Subcutaneous abdominal adipose tissue (tissue), 5 donors: Measurements from ENCODE around the gene SELENOW.
"Not testable (repeated sequence)": the region's sequence is repeated elsewhere in the genome, so short reads cannot be mapped to it uniquely, and the experiment has no call there.

Experiments
- H3K27ac ChIP-seq: one replicate; pipeline ENCODE4 v1.7.0; 2013; ENCODE audit warnings: low read depth, mild to moderate bottlenecking, inconsistent platforms, low read length, moderate library complexity
- H3K27me3 ChIP-seq, 5 donors: one replicate each; pipeline ENCODE4 v1.7.0; 2013; ENCODE audit warnings: low read length in 5 of 5, inconsistent platforms in 1 of 5; ENCODE audit not compliant: control insufficient read depth in 5 of 5, insufficient read depth in 4 of 5
- H3K36me3 ChIP-seq, 5 donors: one replicate each; pipeline ENCODE4 v1.7.0; 2013; ENCODE audit warnings: low read length in 5 of 5; ENCODE audit not compliant: control insufficient read depth in 5 of 5, insufficient read depth in 5 of 5
- H3K4me1 ChIP-seq, 5 donors: one replicate each; pipeline ENCODE4 v1.7.0; 2013; ENCODE audit warnings: low read length in 5 of 5, mild to moderate bottlenecking in 3 of 5, moderate library complexity in 1 of 5; ENCODE audit not compliant: control insufficient read depth in 5 of 5, insufficient read depth in 5 of 5
- H3K4me3 ChIP-seq, 5 donors: one replicate each; pipeline ENCODE4 v1.7.0; 2013; ENCODE audit warnings: low read length in 5 of 5, low read depth in 1 of 5
- H3K9ac ChIP-seq, 5 donors: one replicate each; pipeline ENCODE4 v1.7.0; 2013; ENCODE audit warnings: low read length in 5 of 5, mild to moderate bottlenecking in 4 of 5, moderate library complexity in 3 of 5
- H3K9me3 ChIP-seq, 5 donors: one replicate each; pipeline ENCODE4 v1.7.0; 2013; ENCODE audit warnings: low read length in 5 of 5; ENCODE audit not compliant: control insufficient read depth in 5 of 5
- donor health status: healthy.
- donor health status: healthy.
- donor health status: healthy.
- donor health status: healthy.
- donor health status: healthy.

The SELENOW gene

DNA sequence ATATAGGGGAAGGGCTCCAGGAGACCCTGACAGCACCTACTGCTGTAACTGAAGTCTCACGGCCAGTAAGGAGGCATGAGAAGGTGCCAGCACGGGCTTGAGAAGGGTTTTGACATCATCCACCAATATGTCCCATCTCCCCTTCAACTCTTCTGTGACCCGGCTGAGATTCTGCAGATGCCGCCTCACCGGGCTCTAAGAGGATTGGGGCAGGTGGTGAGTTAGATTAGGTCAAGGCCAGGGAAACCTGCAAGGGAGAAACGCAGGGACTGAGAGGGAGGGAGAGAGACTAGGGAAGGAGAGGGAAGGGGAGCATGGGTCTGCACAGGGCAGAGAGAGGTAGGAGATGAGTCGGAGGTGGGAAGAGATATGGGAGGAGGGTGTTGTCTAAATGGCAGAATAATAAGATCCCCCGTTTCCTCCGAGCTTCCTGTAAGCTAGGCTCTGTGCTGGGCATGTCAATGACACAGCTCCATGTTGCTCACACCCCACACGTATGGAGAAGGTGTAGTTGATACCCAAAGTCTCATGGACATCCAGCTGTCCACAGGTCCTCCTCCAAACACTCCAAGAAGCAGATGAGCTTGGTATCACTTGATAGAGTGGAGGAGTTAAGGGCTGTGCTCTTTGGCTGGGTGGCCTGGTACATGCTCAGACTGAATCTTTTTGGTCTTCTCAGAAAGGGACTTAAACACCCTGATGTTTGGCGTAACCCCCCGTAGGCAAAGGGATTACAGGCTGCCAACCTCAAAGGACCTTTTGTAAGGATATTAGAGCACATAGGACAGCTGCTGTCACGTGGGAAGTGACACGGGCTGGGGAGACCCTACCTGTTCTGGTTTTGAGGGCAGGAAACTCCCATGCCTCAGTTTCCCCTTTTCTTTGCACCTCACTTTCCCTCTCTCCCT lies 19.7 kb downstream of the SELENOW start:
- no peak overlapping the region for H3K27ac ChIP-seq
- H3K9ac ChIP-seq, result no peak overlapping the region
- H3K4me3 ChIP-seq, result no peak overlapping the region
- peaks cover 0 to 8% (median 0%) of the 10 kb centered on the region in 5 donors for H3K9me3 ChIP-seq
- H3K36me3 ChIP-seq, result no peaks in the 10 kb centered on the region
- peaks cover 0 to 10% (median 8%) of the 10 kb centered on the region in 5 donors for H3K27me3 ChIP-seq
- H3K4me1 ChIP-seq, result no peaks in the 10 kb centered on the region

- Histone ChIP-seq H3K27me3 (peaks cover 0 to 10% (median 8%) of the 10 kb centered on the region in 5 donors), H3K4me1 (no peaks in the 10 kb centered on the region), H3K4me3 (no peak overlapping the region)
These were observed 20.4 kb downstream of the SELENOW start for GRCh38 chr19:47798904-47799266.

DNA sequence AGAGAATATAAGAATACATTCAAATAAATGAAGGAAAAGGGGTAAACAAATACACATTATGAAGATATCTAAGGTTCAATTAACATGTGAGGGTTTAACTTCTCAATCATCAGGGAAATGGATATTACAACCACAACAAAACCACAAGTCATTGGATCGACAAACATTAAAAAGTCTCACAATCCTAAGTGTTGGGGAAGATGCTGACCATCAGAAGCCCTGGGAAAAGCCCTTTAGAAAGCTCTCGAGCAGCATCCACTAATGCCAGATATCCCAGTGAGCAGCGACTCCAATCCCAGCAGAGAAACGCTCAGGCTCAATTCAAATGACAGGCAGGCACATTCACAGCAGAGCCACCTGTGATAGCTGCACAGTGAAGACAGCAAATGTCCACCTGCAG lies 22.8 kb downstream of the SELENOW start:
- no peaks in the 10 kb centered on the region for H3K4me1 ChIP-seq
- H3K36me3 ChIP-seq, result no peaks in the 10 kb centered on the region
- H3K27ac ChIP-seq, result no peak overlapping the region
- no peak overlapping the region for H3K4me3 ChIP-seq
- H3K9ac ChIP-seq, result no peak overlapping the region
- peaks cover 0 to 8% (median 0%) of the 10 kb centered on the region in 5 donors for H3K9me3 ChIP-seq
- peaks cover 0 to 10% (median 8%) of the 10 kb centered on the region in 5 donors for H3K27me3 ChIP-seq

More at GRCh38 chr19:47798904-47799266, 20.4 kb downstream of the SELENOW start:
- no peak overlapping the region for H3K9ac ChIP-seq
- no peak overlapping the region for H3K27ac ChIP-seq
- H3K9me3 ChIP-seq, result peaks cover 0 to 8% (median 0%) of the 10 kb centered on the region in 5 donors
- no peaks in the 10 kb centered on the region for H3K36me3 ChIP-seq

GRCh38 chr19:47802521-47803043 lies 24.1 kb downstream of the SELENOW start:
- peaks cover 0 to 8% (median 0%) of the 10 kb centered on the region in 5 donors for H3K9me3 ChIP-seq
- no peak overlapping the region for H3K27ac ChIP-seq
- no peaks in the 10 kb centered on the region for H3K4me1 ChIP-seq
- no peaks in the 10 kb centered on the region for H3K36me3 ChIP-seq
- no peak overlapping the region for H3K4me3 ChIP-seq
- peak overlapping the region in 1 of 5 donors; percentile 51 for H3K9ac ChIP-seq
- peaks cover 0 to 10% (median 8%) of the 10 kb centered on the region in 5 donors for H3K27me3 ChIP-seq

DNA sequence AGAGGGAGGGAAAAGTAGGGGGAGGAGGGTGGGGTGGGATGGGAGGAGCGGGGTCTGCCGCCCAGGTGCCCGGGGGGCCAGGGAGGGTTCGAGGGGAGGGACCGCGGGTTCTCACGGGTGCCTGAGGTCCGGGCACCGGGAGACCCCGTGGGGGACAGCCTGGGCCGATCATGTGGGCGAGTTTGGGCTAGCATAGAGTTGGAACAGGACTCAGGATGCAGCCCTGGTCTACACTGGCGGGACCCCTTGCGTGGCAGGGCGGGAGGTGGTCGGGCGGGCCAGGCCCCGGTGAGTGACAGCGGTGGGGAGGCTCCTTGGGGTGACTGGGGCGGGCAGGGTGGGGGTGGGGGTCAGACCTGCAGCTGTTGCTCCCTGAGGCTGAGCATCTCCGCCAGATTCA lies 24.6 kb downstream of the SELENOW start:
- H3K9ac ChIP-seq, H3K4me1 ChIP-seq, H3K27me3 ChIP-seq, H3K4me3 ChIP-seq, H3K27ac ChIP-seq, H3K9me3 ChIP-seq, H3K36me3 ChIP-seq: not testable (repeated sequence)

GRCh38 chr19:47803671-47804070 lies 25.2 kb downstream of the SELENOW start:
- not testable (repeated sequence) for H3K4me3 ChIP-seq, H3K9me3 ChIP-seq, H3K27ac ChIP-seq, H3K36me3 ChIP-seq, H3K27me3 ChIP-seq, H3K4me1 ChIP-seq, H3K9ac ChIP-seq

DNA sequence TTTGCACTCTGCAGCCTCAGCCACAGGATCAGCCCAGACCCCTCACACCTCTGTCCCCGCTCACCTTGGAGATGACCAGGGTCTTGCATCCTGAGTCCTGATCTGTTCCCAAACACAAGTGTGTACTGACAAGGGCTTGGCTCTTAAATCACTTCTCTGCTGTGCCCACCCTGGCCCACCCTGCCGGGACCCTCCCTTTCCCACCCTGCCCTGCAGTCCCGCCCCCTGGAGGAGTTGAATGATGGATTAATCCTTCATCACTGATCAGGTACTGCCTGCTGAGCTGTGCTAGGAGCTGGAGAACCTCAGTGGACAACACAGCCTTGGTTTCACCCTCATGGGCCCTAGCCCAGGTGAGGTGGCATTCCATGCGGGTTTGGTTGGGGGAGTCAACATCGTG lies 25.9 kb downstream of the SELENOW start, which contains the start of gene TPRX1:
Gene TPRX1, minus strand, starts transcription at position 101 of the 400 bp plus-strand sequence. Its CDS starts 12 bp downstream, at position 89.
- H3K4me1 ChIP-seq, H3K4me3 ChIP-seq, H3K9me3 ChIP-seq: not testable (repeated sequence)

GRCh38 chr19:47805313-47805712 lies 26.8 kb downstream of the SELENOW start:
- no peak overlapping the region for H3K9ac ChIP-seq
- H3K36me3 ChIP-seq, result no peaks in the 10 kb centered on the region
- H3K9me3 ChIP-seq, result peaks cover 0 to 8% (median 0%) of the 10 kb centered on the region in 5 donors
- H3K27me3 ChIP-seq, result no peaks in the 10 kb centered on the region
- no peaks in the 10 kb centered on the region for H3K4me1 ChIP-seq
- H3K27ac ChIP-seq, result no peak overlapping the region
- no peak overlapping the region for H3K4me3 ChIP-seq

More for the DNA sequence above, 25.9 kb downstream of the SELENOW start, which contains the start of gene TPRX1:
- not testable (repeated sequence) for H3K27ac ChIP-seq, H3K27me3 ChIP-seq, H3K36me3 ChIP-seq, H3K9ac ChIP-seq

DNA sequence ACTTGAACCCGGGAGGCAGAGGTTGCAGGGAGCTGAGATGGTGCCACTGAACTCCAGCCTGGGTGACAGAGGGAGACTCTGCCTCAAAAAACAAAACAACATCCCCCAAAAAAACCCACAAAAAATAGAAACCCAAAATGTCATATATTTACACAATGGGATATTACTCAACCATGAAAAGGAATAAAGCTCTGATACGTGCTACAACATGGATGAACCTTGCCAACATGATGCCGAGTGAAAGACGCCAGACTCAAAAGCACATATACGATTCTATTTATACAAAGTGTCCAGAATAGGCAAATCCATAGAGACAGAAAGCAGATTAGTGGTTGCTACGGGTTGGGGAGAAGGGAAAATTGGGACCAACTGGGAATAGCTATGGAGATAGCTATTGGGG lies 27.9 kb downstream of the SELENOW start:
- no peaks in the 10 kb centered on the region for H3K36me3 ChIP-seq
- H3K9ac ChIP-seq, result no peak overlapping the region
- no peaks in the 10 kb centered on the region for H3K4me1 ChIP-seq
- H3K9me3 ChIP-seq, result peaks cover 0 to 3% (median 0%) of the 10 kb centered on the region in 5 donors
- no peaks in the 10 kb centered on the region for H3K27me3 ChIP-seq
- H3K4me3 ChIP-seq, result no peak overlapping the region
- H3K27ac ChIP-seq, result no peak overlapping the region

- peaks cover 3 to 15% (median 7%) of the 10 kb centered on the region in 5 donors for H3K27me3 ChIP-seq
- H3K36me3 ChIP-seq, result no peaks in the 10 kb centered on the region
- H3K9me3 ChIP-seq, result no peaks in the 10 kb centered on the region
- H3K4me1 ChIP-seq, result peaks cover 0 to 4% (median 0%) of the 10 kb centered on the region in 5 donors
- no peak overlapping the region for H3K27ac ChIP-seq
- no peak overlapping the region for H3K9ac ChIP-seq
- no peak overlapping the region for H3K4me3 ChIP-seq
These were observed 34.9 kb downstream of the SELENOW start for GRCh38 chr19:47813304-47813994.
